ENCODE measurements around the gene SLC9C1. TPM values are rescaled to one million over a fixed set of nuclear protein-coding genes. Genes with fewer than 3 reads are reported as not detected.

SLC9C1 gene
- total RNA-seq, 2 donors from 2014 or later = not detected

DNA sequence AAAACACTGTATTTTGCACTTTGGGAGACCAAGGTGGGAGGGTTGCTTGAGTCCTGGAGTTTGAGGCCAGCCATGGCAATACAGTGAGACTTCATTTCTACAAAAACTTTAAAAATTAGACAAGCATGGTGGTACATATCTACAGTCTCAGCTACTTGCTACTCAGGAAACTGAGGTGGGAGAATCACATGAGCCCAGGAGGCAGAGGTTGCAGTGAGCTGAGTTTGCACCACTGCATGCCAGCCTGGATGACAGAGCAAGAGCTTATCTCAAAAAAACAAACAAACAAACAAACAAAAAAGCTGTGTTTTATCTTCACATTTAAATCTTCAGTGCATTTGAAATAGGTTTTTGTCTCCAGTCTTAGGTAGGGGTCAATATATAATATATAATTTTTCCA, 4.8 kb upstream of the SLC9C1 start:
- ATAC-seq (ENCODE audit: insufficient number of reproducible peaks, low FRiP score, low read depth) (no peak), DNase-seq (ENCODE audit: low spot score) (no peak)
- Histone ChIP-seq H3K27me3 (replicated peaks; ENCODE audit: insufficient read depth) (no peaks in the 10 kb centered on the region), H3K4me3 (no peak overlapping the region), H3K9me3 (no peaks in the 10 kb centered on the region), H3K36me3 (no peaks in the 10 kb centered on the region), H3K4me1 (ENCODE audit: control insufficient read depth in 1 of 2, low read depth in 2 of 2) (peaks cover 4 to 11% of the 10 kb centered on the region in 2 donors), H3K27ac (no peak overlapping the region)
- no peak for TF ChIP-seq CTCF (IDR thresholded peaks at IDR 0.05)

DNA sequence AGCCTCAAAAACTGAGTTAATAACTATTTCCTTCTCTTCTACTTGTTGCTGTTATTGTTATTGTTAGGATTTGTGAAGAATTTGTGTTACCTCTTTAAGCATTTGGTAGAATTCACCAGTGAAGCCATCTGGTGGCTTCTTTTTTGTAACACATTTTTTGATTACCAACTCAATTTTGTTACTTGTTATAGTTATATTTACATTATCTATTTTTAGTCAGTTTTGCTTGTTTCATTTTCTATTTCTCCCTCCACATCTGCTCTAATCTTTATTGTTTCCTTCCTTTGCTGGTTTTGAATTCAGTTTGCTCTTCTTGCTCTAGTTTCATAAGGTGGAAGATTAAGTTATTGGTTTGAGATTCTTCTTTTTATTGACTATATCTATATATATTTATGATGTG, 3.7 kb upstream of the SLC9C1 start:
- Histone ChIP-seq H3K4me3 (no peak overlapping the region), H3K36me3 (no peaks in the 10 kb centered on the region), H3K4me1 (ENCODE audit: control insufficient read depth in 1 of 2, low read depth in 2 of 2) (peaks cover 3 to 4% of the 10 kb centered on the region in 2 donors), H3K27me3 (replicated peaks; ENCODE audit: insufficient read depth) (no peaks in the 10 kb centered on the region), H3K27ac (no peak overlapping the region), H3K9me3 (no peaks in the 10 kb centered on the region)
- DNase-seq (ENCODE audit: low spot score) = no peak
- ATAC-seq (ENCODE audit: insufficient number of reproducible peaks, low FRiP score, low read depth) = no peak
- TF ChIP-seq CTCF (IDR thresholded peaks at IDR 0.05) = no peak

DNA sequence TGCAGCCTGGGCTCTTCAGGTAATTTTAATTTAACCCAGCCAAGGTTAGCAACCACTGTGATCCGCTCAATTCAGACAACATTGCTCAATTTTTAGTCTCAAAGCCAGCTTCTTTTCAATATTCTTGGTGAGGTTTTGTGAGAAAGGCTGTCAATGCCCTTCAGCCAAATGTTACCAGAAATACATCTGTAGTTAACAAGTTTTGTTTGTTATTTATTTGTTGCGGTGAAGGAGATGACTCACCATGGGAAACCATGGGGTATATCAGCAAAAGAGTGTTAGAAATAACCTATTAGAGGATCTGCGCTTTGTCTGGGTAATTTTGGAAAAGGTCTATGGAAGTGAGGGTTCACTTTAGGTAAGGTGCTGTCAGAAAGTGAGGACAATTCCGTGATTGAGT, 5.0 kb downstream of the SLC9C1 start:
- no peaks in the 10 kb centered on the region for H3K4me1 ChIP-seq (ENCODE audit: control insufficient read depth in 1 of 2, low read depth in 2 of 2)
- ATAC-seq (ENCODE audit: insufficient number of reproducible peaks, low FRiP score, low read depth) (no peak), DNase-seq (ENCODE audit: low spot score) (no peak)
- H3K27ac ChIP-seq = no peak overlapping the region
- H3K36me3 ChIP-seq = no peaks in the 10 kb centered on the region
- no peak overlapping the region for H3K4me3 ChIP-seq
- no peak for TF ChIP-seq CTCF (IDR thresholded peaks at IDR 0.05)
- no peaks in the 10 kb centered on the region for H3K9me3 ChIP-seq
- H3K27me3 ChIP-seq (replicated peaks; ENCODE audit: insufficient read depth) = no peaks in the 10 kb centered on the region

DNA sequence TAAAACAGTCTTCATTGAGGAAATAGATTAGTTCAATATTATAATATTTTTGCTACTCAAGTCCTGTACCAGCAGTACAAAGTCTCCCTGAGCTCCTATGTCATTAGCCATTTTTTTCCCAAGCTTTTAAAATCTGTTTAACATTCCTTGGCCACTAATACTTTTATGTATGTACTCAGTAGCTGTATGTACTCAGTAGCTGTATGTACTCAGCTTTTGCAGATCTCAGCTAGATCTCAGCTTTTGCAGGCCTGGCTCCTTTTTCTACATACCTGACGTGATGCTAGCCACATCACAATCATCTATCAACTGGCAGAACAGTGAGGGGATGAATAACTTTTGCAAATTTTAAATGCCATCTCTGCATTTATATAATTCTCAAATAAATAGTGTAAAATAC, 13.8 kb downstream of the SLC9C1 start:
- H3K4me3 ChIP-seq = no peak overlapping the region
- no peaks in the 10 kb centered on the region for H3K4me1 ChIP-seq (ENCODE audit: control insufficient read depth in 1 of 2, low read depth in 2 of 2)
- no peaks in the 10 kb centered on the region for H3K9me3 ChIP-seq
- no peaks in the 10 kb centered on the region for H3K36me3 ChIP-seq
- DNase-seq (ENCODE audit: low spot score) = no peak
- no peaks in the 10 kb centered on the region for H3K27me3 ChIP-seq (replicated peaks; ENCODE audit: insufficient read depth)
- TF ChIP-seq CTCF (IDR thresholded peaks at IDR 0.05) = no peak
- ATAC-seq (ENCODE audit: insufficient number of reproducible peaks, low FRiP score, low read depth) = no peak
- no peak overlapping the region for H3K27ac ChIP-seq

DNA sequence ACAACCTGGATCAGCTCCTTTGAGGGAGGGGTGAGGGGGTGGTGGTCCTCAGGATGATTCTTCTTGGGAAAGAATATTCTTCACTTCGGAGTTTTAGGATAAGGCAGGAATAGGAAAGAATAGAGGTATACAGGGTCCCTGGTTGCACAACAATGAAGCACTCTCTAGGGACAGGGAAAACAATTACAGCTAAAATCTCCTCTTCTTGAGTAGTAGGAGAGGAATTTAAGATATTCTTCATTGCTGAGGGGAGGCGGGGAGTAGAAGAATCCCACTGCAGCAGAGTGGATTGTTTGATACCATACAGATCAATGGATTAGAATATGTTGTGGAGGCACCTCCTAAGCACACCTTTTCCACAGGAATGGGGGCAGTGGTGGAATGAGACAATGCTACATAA, 20.5 kb downstream of the SLC9C1 start:
- ATAC-seq (ENCODE audit: insufficient number of reproducible peaks, low FRiP score, low read depth) = no peak
- H3K4me3 ChIP-seq = no peak overlapping the region
- no peak for DNase-seq (ENCODE audit: low spot score)
- no peak overlapping the region for H3K27ac ChIP-seq
- TF ChIP-seq CTCF (IDR thresholded peaks at IDR 0.05) = no peak
- no peaks in the 10 kb centered on the region for H3K27me3 ChIP-seq (replicated peaks; ENCODE audit: insufficient read depth)
- no peaks in the 10 kb centered on the region for H3K9me3 ChIP-seq
- no peaks in the 10 kb centered on the region for H3K36me3 ChIP-seq
- no peaks in the 10 kb centered on the region for H3K4me1 ChIP-seq (ENCODE audit: control insufficient read depth in 1 of 2, low read depth in 2 of 2)
